CD4-positive, alpha-beta T cell treated with Interleukin-17A for 4 hours (primary cell): Measurements from ENCODE around the gene CNOT6L.
"Not testable (repeated sequence)": the region's sequence is repeated elsewhere in the genome, so short reads cannot be mapped to it uniquely, and the experiment has no call there.

ENCODE experiments used
- DNase-seq: peaks from one replicate; pipeline ENCODE4 v3.0.0-alpha.2; 2020; ENCODE audit warnings: mixed read lengths

The CNOT6L gene

GRCh38 chr4:77777135-77777807 lies 41.9 kb downstream of the CNOT6L start:
- no peak for DNase-seq

GRCh38 chr4:77776182-77777134 lies 42.7 kb downstream of the CNOT6L start:
- DNase-seq: no peak

- DNase-seq: no peak
Measured at GRCh38 chr4:77773101-77773500, 46.1 kb downstream of the CNOT6L start.

GRCh38 chr4:77771566-77771965 lies 47.6 kb downstream of the CNOT6L start:
- no peak for DNase-seq

GRCh38 chr4:77765720-77766119 lies 53.4 kb downstream of the CNOT6L start:
- DNase-seq: no peak

- no peak for DNase-seq
Measured at GRCh38 chr4:77762531-77762930, 56.6 kb downstream of the CNOT6L start.

- no peak for DNase-seq
Measured at GRCh38 chr4:77761595-77761994, 57.6 kb downstream of the CNOT6L start.

GRCh38 chr4:77758804-77759203 lies 60.4 kb downstream of the CNOT6L start:
- no peak for DNase-seq

GRCh38 chr4:77751764-77752163 lies 67.4 kb downstream of the CNOT6L start:
- no peak for DNase-seq

GRCh38 chr4:77745792-77746191 lies 73.4 kb downstream of the CNOT6L start:
- no peak for DNase-seq

- DNase-seq: no peak
Measured at GRCh38 chr4:77742054-77742453, 77.1 kb downstream of the CNOT6L start.

GRCh38 chr4:77740480-77740879 lies 78.7 kb downstream of the CNOT6L start:
- DNase-seq: no peak

GRCh38 chr4:77734928-77735327 lies 84.2 kb downstream of the CNOT6L start:
- peak; percentile 38 for DNase-seq

GRCh38 chr4:77731656-77732055 lies 87.5 kb downstream of the CNOT6L start:
- DNase-seq: no peak

GRCh38 chr4:77728420-77728819 lies 90.7 kb downstream of the CNOT6L start:
- no peak for DNase-seq

GRCh38 chr4:77721073-77721472 lies 98.1 kb downstream of the CNOT6L start:
- no peak for DNase-seq

- not testable (repeated sequence) for DNase-seq
Measured at GRCh38 chr4:77718500-77718899, 100.7 kb downstream of the CNOT6L start.

GRCh38 chr4:77715414-77716290 lies 103.5 kb downstream of the CNOT6L start:
- no peak for DNase-seq

- no peak for DNase-seq
Measured at GRCh38 chr4:77714514-77714913, 104.7 kb downstream of the CNOT6L start.

GRCh38 chr4:77713884-77714283 lies 105.3 kb downstream of the CNOT6L start:
- no peak for DNase-seq

GRCh38 chr4:77712675-77713074 lies 106.5 kb downstream of the CNOT6L start:
- DNase-seq: no peak

GRCh38 chr4:77711469-77711868 lies 107.7 kb downstream of the CNOT6L start:
- no peak for DNase-seq

- DNase-seq: no peak
Measured at GRCh38 chr4:77710684-77711083, 108.5 kb downstream of the CNOT6L start.
